ENCODE results near the gene HAVCR2. TPM values are rescaled to one million over a fixed set of nuclear protein-coding genes. Genes with fewer than 3 reads are reported as not detected.

Gene HAVCR2
- total and polyA plus RNA-seq, 10 of the 15 experiments (the other 5 are each of a cell fraction or from before 2014, with no cell fraction given) = 5.2 to 7.5 (median 6.9) TPM

DNA sequence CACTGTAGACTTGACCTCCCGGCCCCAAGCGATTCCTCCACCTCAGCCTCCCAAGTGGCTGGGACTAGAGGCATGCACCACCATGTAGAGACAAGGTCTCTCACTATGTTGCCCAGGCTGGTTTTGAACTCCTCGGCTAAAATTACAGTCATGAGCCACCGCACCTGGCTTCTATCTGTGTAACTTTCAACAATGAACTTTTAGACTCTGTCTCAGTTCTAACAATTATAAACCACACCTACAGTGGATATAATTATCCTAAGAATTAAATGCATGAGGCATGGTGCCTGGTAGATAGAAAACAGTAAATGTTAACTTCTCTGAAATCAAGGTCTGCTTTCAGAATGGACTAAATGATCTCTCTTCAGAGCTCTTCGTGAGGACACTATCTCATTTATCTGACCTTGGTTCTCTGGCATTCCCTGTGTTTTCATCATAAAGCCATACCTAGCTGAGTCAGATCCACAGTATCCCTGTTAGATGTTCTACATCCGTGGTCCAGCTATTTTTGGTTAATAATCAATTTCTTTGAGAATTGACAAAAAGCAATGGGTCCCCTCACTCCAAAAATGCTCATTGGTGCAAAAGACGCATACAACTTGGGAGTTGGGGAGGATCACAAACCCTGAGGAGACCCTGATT lies 57.1 kb downstream of the HAVCR2 start (continued):
- no peak for TF ChIP-seq CEBPZ (IDR thresholded peaks at IDR 0.05; ENCODE audit: low read depth, low read length)

DNA sequence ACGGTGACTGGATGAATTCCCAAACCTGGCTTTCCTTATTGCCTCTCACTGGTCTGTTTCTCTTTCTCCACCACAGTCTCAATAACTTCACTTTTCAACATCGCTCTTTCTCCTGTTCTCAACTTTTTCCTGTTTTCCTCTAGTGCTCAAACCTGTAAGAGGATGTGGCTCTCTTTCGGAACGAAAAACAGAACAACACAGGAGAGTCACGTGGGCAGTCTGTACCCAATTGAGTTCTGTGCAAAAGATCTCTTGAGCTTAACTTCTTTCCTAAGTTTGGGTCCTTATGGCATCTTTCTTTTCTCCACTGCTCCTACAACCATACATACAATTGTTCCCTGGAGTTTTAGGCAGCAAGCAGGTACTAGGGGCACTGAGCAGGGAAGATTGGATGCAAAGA lies 58.8 kb downstream of the HAVCR2 start:
- H3K27me3 ChIP-seq (replicated peaks in 1 of 2; ENCODE audit: control insufficient read depth in 2 of 2, insufficient read depth in 2 of 2, low read length in 1 of 2) = no peaks in the 10 kb centered on the region; a peak in 1 of 4 replicates
- POLR2A ChIA-PET = no interaction called here
- WGBS (ENCODE audit: insufficient coverage, insufficient replicate concordance, low lambda C conversion rate, missing lambda C conversion rate) = 18% methylated on average over 5 of the region's 5 CpGs
- H2AFZ ChIP-seq (ENCODE audit: control insufficient read depth, low read depth, low read length) = 0 out of 2 replicates have a peak overlapping the region, but pooled peaks have one; percentile 30
- TF ChIP-seq CTCF (IDR thresholded peaks at IDR 0.05 in 2 of 3, conservative IDR thresholded peaks at IDR 0.05 in 1 of 3; ENCODE audit: control insufficient read depth in 2 of 3, extremely low read depth in 1 of 3, insufficient read depth in 1 of 3, low read depth in 3 of 3, low read length in 3 of 3) (no peak), ZNF217 (IDR thresholded peaks at IDR 0.05) (no peak), RAD51 (IDR thresholded peaks at IDR 0.05) (peak; percentile 45; the same call in 1 of the 2 replicates), ZNF24 (IDR thresholded peaks at IDR 0.05) (no peak), HCFC1 (IDR thresholded peaks at IDR 0.05; ENCODE audit: low read length) (no peak), HSF1 (IDR thresholded peaks at IDR 0.05; ENCODE audit: low read depth, low read length) (no peak), E2F4 (IDR thresholded peaks at IDR 0.05; ENCODE audit: low read depth, low read length) (no peak)
- TF ChIP-seq, protein P1, sequence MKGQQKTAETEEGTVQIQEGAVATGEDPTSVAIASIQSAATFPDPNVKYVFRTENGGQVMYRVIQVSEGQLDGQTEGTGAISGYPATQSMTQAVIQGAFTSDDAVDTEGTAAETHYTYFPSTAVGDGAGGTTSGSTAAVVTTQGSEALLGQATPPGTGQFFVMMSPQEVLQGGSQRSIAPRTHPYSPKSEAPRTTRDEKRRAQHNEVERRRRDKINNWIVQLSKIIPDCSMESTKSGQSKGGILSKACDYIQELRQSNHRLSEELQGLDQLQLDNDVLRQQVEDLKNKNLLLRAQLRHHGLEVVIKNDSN (IDR thresholded peaks at IDR 0.05; ENCODE audit: borderline replicate concordance, extremely low read length, insufficient read depth, low read depth, low read length) = peak; percentile 61
- RAD21 ChIA-PET (ENCODE audit: unreplicated experiment) = no interaction called here
- no peaks in the 10 kb centered on the region for H3K36me3 ChIP-seq (ENCODE audit: control insufficient read depth in 2 of 2, insufficient read depth in 2 of 2, low read length in 1 of 2)
- BruUV-seq (replicated peaks) = no TSS peak
- no peak overlapping the region for H3K27ac ChIP-seq (ENCODE audit: control insufficient read depth, insufficient read depth)
- H3K4me3 ChIP-seq = no peak overlapping the region
- DNase-seq (ENCODE audit: low read depth, low spot score) (no peak), FAIRE-seq (no peak), ATAC-seq (0 out of 3 replicates have a peak, but pooled peaks have one; percentile 30)
- intact Hi-C loops (cut with micrococcal nuclease; ENCODE audit: unreplicated experiment) (no loop called here), in situ Hi-C loops (cut with MboI) (no loop called here)
- H4K20me1 ChIP-seq (ENCODE audit: control insufficient read depth, insufficient read depth) = no peaks in the 10 kb centered on the region
- H3K9me3 ChIP-seq (replicated peaks; ENCODE audit: control insufficient read depth, insufficient read depth, low read length) = no peaks in the 10 kb centered on the region
- H3K4me2 ChIP-seq (ENCODE audit: control insufficient read depth, insufficient read depth) = no peak overlapping the region
- no peaks in the 10 kb centered on the region for H3K79me2 ChIP-seq (ENCODE audit: control insufficient read depth, insufficient read depth, low read length)
- no peak overlapping the region for H3K9ac ChIP-seq (ENCODE audit: control insufficient read depth, insufficient read depth, low read length)
- no peaks in the 10 kb centered on the region for H3K4me1 ChIP-seq (ENCODE audit: control insufficient read depth, insufficient read depth, low read length)
- SMC1A ChIA-PET (ENCODE audit: uncharacterized antibody, unreplicated experiment) = interaction anchor here (1.2 kb wide), 1 partner anchor 25 kb away, joined by 5 read pairs; no protein-coding TSS in a partner anchor
- CTCF ChIA-PET = interaction anchor here (1.0 kb wide), 1 partner anchor 82 kb away, joined by 3 read pairs; no protein-coding TSS in a partner anchor

Data from GM12878 (cell line).